Left lung (tissue), 10 donors: ENCODE data around the gene ZNF451. TPM values are rescaled to one million over a fixed set of nuclear protein-coding genes. Genes with fewer than 3 reads are reported as not detected.

Source experiments
- ATAC-seq: fragments of 200-7000 bp; cut with Tn5 transposase; one replicate; pipeline ENCODE4 v1.9.1; 2020; ENCODE audit warnings: moderate library complexity
- DNase-seq, 4 donors: peaks; one replicate each; pipeline ENCODE4 v3.0.0-alpha.2; 2013 to 2020
- H3K27ac ChIP-seq, 2 donors: fragments of 200-600 bp; sonication (generic) in 1 of 2; one replicate each; pipeline versions ENCODE4 v1.5.0 to v1.8.0; 2020 to 2021
- H3K27me3 ChIP-seq, 2 donors: fragments of 200-600 bp; sonication (generic) in 1 of 2; one replicate each; pipeline versions ENCODE4 v1.5.0 to v1.8.0; 2020 to 2021
- H3K36me3 ChIP-seq, 2 donors: fragments of 200-600 bp; sonication (generic) in 1 of 2; one replicate each; pipeline versions ENCODE4 v1.5.0 to v1.8.0; 2020 to 2021
- H3K4me1 ChIP-seq, 2 donors: fragments of 200-600 bp; one replicate each; pipeline ENCODE4 v1.8.0; 2021
- H3K4me3 ChIP-seq, 2 donors: fragments of 200-600 bp; sonication (generic) in 1 of 2; one replicate each; pipeline versions ENCODE4 v1.5.0 to v1.8.0; 2020 to 2021; ENCODE audit warnings: mild to moderate bottlenecking in 1 of 2
- H3K9me3 ChIP-seq, 2 donors: fragments of 200-600 bp; sonication (generic) in 1 of 2; one replicate each; pipeline versions ENCODE4 v1.5.0 to v1.8.0; 2020 to 2021
- CTCF ChIP-seq, 2 donors: fragments of 200-600 bp; sonication (generic) in 1 of 2; IDR thresholded peaks; one replicate each; pipeline versions ENCODE4 v1.5.0 to v1.8.0; 2021; ENCODE audit warnings: antibody characterized with exemption in 2 of 2
- intact Hi-C, 2 donors: fragments of 100-400 bp; cut with DNase I; formaldehyde crosslinking; loops; one replicate each; pipeline versions ENCODE4 v1.11.2 to v1.14.2; 2022
- polyA plus RNA-seq, 6 donors: library from polyadenylated mRNA; unstranded; fragments of 120-200 nt; gene quantifications; one replicate each; pipeline ENCODE4 v1.2.1, GENCODE V29; 2013; ENCODE audit not compliant: insufficient read length in 6 of 6
- total RNA-seq, 2 donors: library from RNA; stranded (reverse); fragmentation: NEBNext Ultra II Directional; extraction: Animal tissue kit (Norgen Biotek cat#: 25700); gene quantifications; one replicate each; pipeline ENCODE4 v1.2.1, GENCODE V29; 2021
- donor health status: DM: no; HTN: yes; CAD: no.
- donor health status: DM: no; HTN: no; CAD: no.

Gene ZNF451
- total and polyA plus RNA-seq, 8 donors: 36.3 to 53.4 (median 48.0) TPM

- H3K27ac ChIP-seq: no peak overlapping the region
- intact Hi-C loops: no loop called here
- H3K4me1 ChIP-seq: no peaks in the 10 kb centered on the region
- no peak for TF ChIP-seq CTCF (IDR thresholded peaks at IDR 0.05)
- H3K4me3 ChIP-seq: no peak overlapping the region
- no peak for DNase-seq
- no peak for ATAC-seq
- H3K9me3 ChIP-seq: no peaks in the 10 kb centered on the region
- H3K27me3 ChIP-seq: no peaks in the 10 kb centered on the region
- H3K36me3 ChIP-seq: no peaks in the 10 kb centered on the region
Observed at GRCh38 chr6:57209030-57209429, 119.0 kb downstream of the ZNF451 start.

- Histone ChIP-seq H3K9me3 (no peaks in the 10 kb centered on the region), H3K4me1 (no peaks in the 10 kb centered on the region), H3K27ac (no peak overlapping the region), H3K36me3 (no peaks in the 10 kb centered on the region), H3K4me3 (no peak overlapping the region), H3K27me3 (no peaks in the 10 kb centered on the region)
- TF ChIP-seq CTCF (IDR thresholded peaks at IDR 0.05): no peak
- ATAC-seq (no peak), DNase-seq (no peak)
- intact Hi-C loops: no loop called here
Observed at GRCh38 chr6:57210060-57210459, 120.1 kb downstream of the ZNF451 start.

GRCh38 chr6:57215260-57215659 is 125.3 kb downstream of the ZNF451 start:
- H3K4me3 ChIP-seq: no peak overlapping the region
- no peak for TF ChIP-seq CTCF (IDR thresholded peaks at IDR 0.05)
- ATAC-seq (no peak), DNase-seq (no peak)
- H3K27ac ChIP-seq: no peak overlapping the region
- intact Hi-C loops: no loop called here
- no peaks in the 10 kb centered on the region for H3K4me1 ChIP-seq
- no peaks in the 10 kb centered on the region for H3K27me3 ChIP-seq
- no peaks in the 10 kb centered on the region for H3K36me3 ChIP-seq
- no peaks in the 10 kb centered on the region for H3K9me3 ChIP-seq

GRCh38 chr6:57216235-57217101 is 126.5 kb downstream of the ZNF451 start:
- Histone ChIP-seq H3K27me3 (no peaks in the 10 kb centered on the region), H3K4me3 (no peak overlapping the region), H3K9me3 (no peaks in the 10 kb centered on the region), H3K4me1 (peaks cover 0 to 3% of the 10 kb centered on the region in 2 donors), H3K27ac (no peak overlapping the region), H3K36me3 (no peaks in the 10 kb centered on the region)
- TF ChIP-seq CTCF (IDR thresholded peaks at IDR 0.05): no peak
- no peak for DNase-seq
- intact Hi-C loops: no loop called here
- ATAC-seq: no peak

GRCh38 chr6:57217270-57217669 is 127.3 kb downstream of the ZNF451 start:
- Histone ChIP-seq H3K27me3 (no peaks in the 10 kb centered on the region), H3K4me1 (peaks cover 0 to 3% of the 10 kb centered on the region in 2 donors), H3K9me3 (no peaks in the 10 kb centered on the region), H3K36me3 (no peaks in the 10 kb centered on the region), H3K4me3 (no peak overlapping the region), H3K27ac (no peak overlapping the region)
- DNase-seq: peak in 1 of 4 donors; percentile 40
- no peak for ATAC-seq
- TF ChIP-seq CTCF (IDR thresholded peaks at IDR 0.05): no peak
- intact Hi-C loops: no loop called here

Other genes with a start within 250 kb of the ZNF451 start
- 1 to 10 TPM; 1.6 to 3.8 TPM for gene BEND6, start 135.1 kb upstream of the ZNF451 start, total RNA-seq
- 1 to 10 TPM; 1.1 to 2.6 (median 1.4) TPM for gene BEND6, start 135.1 kb upstream of the ZNF451 start, polyA plus RNA-seq
- 10 to 100 TPM; 11.0 to 13.0 TPM for gene KIAA1586, start 43.5 kb upstream of the ZNF451 start, total RNA-seq
- 10 to 100 TPM; 22.0 to 26.9 (median 25.4) TPM for gene KIAA1586, start 43.5 kb upstream of the ZNF451 start, polyA plus RNA-seq
- gene BAG2, start 82.1 kb downstream of the ZNF451 start, total RNA-seq: 10 to 100 TPM in 1 of 2 donors, 1 to 10 TPM in 1; 9.2 to 11.3 TPM
- gene BAG2, start 82.1 kb downstream of the ZNF451 start, polyA plus RNA-seq: 10 to 100 TPM in 1 of 6 donors, 1 to 10 TPM in 5; 6.0 to 10.9 (median 7.4) TPM
- gene RAB23, start 132.1 kb downstream of the ZNF451 start, total RNA-seq: 10 to 100 TPM; 14.0 to 21.7 TPM
- gene RAB23, start 132.1 kb downstream of the ZNF451 start, polyA plus RNA-seq: 10 to 100 TPM; 23.1 to 27.3 (median 25.3) TPM
- 10 to 100 TPM; 11.2 to 14.9 TPM for gene PRIM2, start 227.4 kb downstream of the ZNF451 start, total RNA-seq
- 10 to 100 TPM; 13.2 to 18.8 (median 15.9) TPM for gene PRIM2, start 227.4 kb downstream of the ZNF451 start, polyA plus RNA-seq